Measurements from ENCODE around the gene SLK.
A peak's percentile ranks its signal among the peaks of the same experiment; 100 is the strongest.

Gene SLK
- 114 to 213 (median 150) reads per million in 17 experiments for total RNA-seq

- DNase-seq, result peak; percentile 94 to 99 (median 96)
Observed at GRCh38 chr10:103966671-103967447, at the start of gene SLK. TSS of gene SLK (plus strand) at chr10:103967140. CDS start at chr10:103967746, 606 bp downstream.

GRCh38 chr10:103917302-103918052, 49.5 kb upstream of the SLK start:
- DNase-seq, result peak; percentile 49 to 73 (median 66)

- peak; percentile 97 to 99 (median 98) for DNase-seq
Observed at GRCh38 chr10:103918053-103918846, 48.7 kb upstream of the SLK start, which contains the start of gene STN1. TSS of gene STN1 (minus strand) at chr10:103918184. CDS start at chr10:103917594, 590 bp downstream.

GRCh38 chr10:103919648-103920025, 47.3 kb upstream of the SLK start:
- DNase-seq, result no peak

GRCh38 chr10:103921248-103921647, 45.7 kb upstream of the SLK start:
- DNase-seq, result no peak

- DNase-seq, result peak; percentile 60 to 79 (median 76)
Observed at GRCh38 chr10:103921750-103922195, 45.2 kb upstream of the SLK start.

GRCh38 chr10:103922659-103923058, 44.3 kb upstream of the SLK start:
- DNase-seq, result no peak

GRCh38 chr10:103923502-103923901, 43.4 kb upstream of the SLK start:
- no peak for DNase-seq

GRCh38 chr10:103925591-103925990, 41.3 kb upstream of the SLK start:
- DNase-seq, result no peak

- no peak for DNase-seq
Observed at GRCh38 chr10:103926722-103927319, 40.1 kb upstream of the SLK start.

- DNase-seq, result no peak
Observed at GRCh38 chr10:103928784-103929183, 38.2 kb upstream of the SLK start.

GRCh38 chr10:103929381-103929921, 37.5 kb upstream of the SLK start:
- no peak for DNase-seq

- no peak for DNase-seq
Observed at GRCh38 chr10:103930449-103930848, 36.5 kb upstream of the SLK start.

GRCh38 chr10:103930881-103931280, 36.1 kb upstream of the SLK start:
- no peak for DNase-seq

- DNase-seq, result no peak
Observed at GRCh38 chr10:103931603-103932002, 35.3 kb upstream of the SLK start.

- no peak for DNase-seq
Observed at GRCh38 chr10:103932271-103932670, 34.7 kb upstream of the SLK start.

- DNase-seq, result no peak
Observed at GRCh38 chr10:103932971-103933370, 34.0 kb upstream of the SLK start.

GRCh38 chr10:103933557-103934121, 33.3 kb upstream of the SLK start:
- DNase-seq, result no peak

- no peak for DNase-seq
Observed at GRCh38 chr10:103934308-103934707, 32.6 kb upstream of the SLK start.

GRCh38 chr10:103936022-103936421, 30.9 kb upstream of the SLK start:
- no peak for DNase-seq

GRCh38 chr10:103939522-103939921, 27.4 kb upstream of the SLK start:
- DNase-seq, result no peak

GRCh38 chr10:103941801-103942200, 25.1 kb upstream of the SLK start:
- no peak for DNase-seq
